Spleen (tissue), 7 donors: ENCODE data around the gene TRIM7.

ENCODE experiments used
- POLR2A ChIP-seq, 3 donors: fragments of 450-650 bp; IDR thresholded peaks; one replicate each; pipeline ENCODE4 v1.5.1; 2017; ENCODE audit warnings: antibody characterized with exemption in 3 of 3, mild to moderate bottlenecking in 1 of 3
- POLR2AphosphoS5 ChIP-seq, 3 donors: sonication (generic); formaldehyde crosslinking; IDR thresholded peaks; one replicate each; pipeline ENCODE4 v1.5.1; 2017; ENCODE audit warnings: antibody characterized with exemption in 3 of 3
- TF ChIP-seq, protein P1 (sequence below), 11 experiments: fragments of 200-600 bp in 7 of 11; fragments of 450-650 bp in 4 of 11; sonication (generic) in 4 of 11; IDR thresholded peaks in 8 of 11; conservative IDR thresholded peaks in 3 of 11; 1 replicate in 7 of 11; 2 replicates in 4 of 11; pipeline versions ENCODE4 v1.4.0 to v1.8.0; 2016 to 2021; ENCODE audit warnings: antibody characterized with exemption in 11 of 11, inconsistent platforms in 4 of 11, mild to moderate bottlenecking in 1 of 11
- donor health status: DM: no; HTN: no; CAD: no; lungs with moderate emphysema.
- donor health status: DM: no; HTN: no; CAD: no.
- donor health status: DM: no; HTN: no; CAD: no.

DNA sequence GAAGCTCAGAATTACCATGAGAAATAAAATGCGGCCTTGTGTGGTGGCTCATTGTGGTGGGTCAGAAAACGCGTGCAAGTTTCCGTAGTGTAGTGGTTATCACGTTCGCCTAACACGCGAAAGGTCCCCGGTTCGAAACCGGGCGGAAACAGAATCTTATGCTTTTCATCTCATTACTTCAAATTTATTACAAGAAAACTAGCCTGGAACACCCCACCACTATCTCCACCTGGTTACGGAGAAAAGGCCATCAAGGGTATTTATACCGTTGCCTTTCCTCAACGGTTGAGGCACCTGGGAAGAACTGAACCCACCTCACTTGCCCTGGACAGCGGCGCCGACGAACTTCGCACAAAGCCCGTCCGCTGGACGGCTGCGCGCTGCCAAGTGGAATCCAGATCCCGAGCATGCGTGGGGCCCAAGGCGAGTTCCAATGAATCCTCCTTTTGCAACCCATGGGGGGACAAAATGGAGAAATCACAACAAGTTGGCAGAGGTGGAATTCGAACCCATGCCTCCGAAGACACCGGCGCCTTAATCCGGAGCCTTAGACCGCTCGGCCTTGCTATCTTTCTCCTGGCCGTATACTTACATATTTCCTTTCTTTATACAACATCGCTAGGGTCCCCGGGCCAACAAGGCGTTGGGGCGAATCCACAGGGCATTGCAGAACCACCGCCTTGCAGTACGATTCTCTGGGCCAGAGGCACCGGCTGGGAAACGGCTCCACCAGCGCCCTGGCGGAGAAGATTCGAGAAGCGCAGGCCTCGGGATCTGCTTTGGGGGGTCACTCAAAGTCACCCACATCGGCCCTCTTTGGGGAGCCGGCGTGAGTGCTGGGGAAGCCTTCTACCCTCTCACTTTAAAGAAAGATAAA is 40.7 kb downstream of the TRIM7 start:
- TF ChIP-seq, protein P1, sequence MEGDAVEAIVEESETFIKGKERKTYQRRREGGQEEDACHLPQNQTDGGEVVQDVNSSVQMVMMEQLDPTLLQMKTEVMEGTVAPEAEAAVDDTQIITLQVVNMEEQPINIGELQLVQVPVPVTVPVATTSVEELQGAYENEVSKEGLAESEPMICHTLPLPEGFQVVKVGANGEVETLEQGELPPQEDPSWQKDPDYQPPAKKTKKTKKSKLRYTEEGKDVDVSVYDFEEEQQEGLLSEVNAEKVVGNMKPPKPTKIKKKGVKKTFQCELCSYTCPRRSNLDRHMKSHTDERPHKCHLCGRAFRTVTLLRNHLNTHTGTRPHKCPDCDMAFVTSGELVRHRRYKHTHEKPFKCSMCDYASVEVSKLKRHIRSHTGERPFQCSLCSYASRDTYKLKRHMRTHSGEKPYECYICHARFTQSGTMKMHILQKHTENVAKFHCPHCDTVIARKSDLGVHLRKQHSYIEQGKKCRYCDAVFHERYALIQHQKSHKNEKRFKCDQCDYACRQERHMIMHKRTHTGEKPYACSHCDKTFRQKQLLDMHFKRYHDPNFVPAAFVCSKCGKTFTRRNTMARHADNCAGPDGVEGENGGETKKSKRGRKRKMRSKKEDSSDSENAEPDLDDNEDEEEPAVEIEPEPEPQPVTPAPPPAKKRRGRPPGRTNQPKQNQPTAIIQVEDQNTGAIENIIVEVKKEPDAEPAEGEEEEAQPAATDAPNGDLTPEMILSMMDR (IDR thresholded peaks at IDR 0.05 in 8 of 11, conservative IDR thresholded peaks at IDR 0.05 in 3 of 11): no peak
- TF ChIP-seq POLR2A (IDR thresholded peaks at IDR 0.05) (no peak), POLR2AphosphoS5 (IDR thresholded peaks at IDR 0.05) (no peak)
